K562 (cell line): Measurements from ENCODE around the gene LMNTD2. TPM values are rescaled to one million over a fixed set of nuclear protein-coding genes. Genes with fewer than 3 reads are reported as not detected.

Source experiments
- CHD1 ChIP-seq: fragments of 200-600 bp; sonication (generic); IDR thresholded peaks from one replicate; pipeline ENCODE4 v1.6.1; 2012; ENCODE audit warnings: mild to moderate bottlenecking, moderate library complexity, low read length, inconsistent platforms
- KLF13 ChIP-seq: fragments of 450-650 bp; IDR thresholded peaks from 2 replicates; pipeline ENCODE4 v1.6.1; 2016; ENCODE audit warnings: missing genetic modification characterization, low read depth, mild to moderate bottlenecking, missing compliant biosample characterization, moderate library complexity, borderline replicate concordance
- PCBP2 ChIP-seq: fragments of 200-400 bp; formaldehyde crosslinking; IDR thresholded peaks from 2 replicates; pipeline ENCODE4 v1.6.1; 2018; ENCODE audit warnings: low read length, low read depth, mild to moderate bottlenecking, moderate library complexity; ENCODE audit not compliant: poor library complexity, severe bottlenecking
- SAFB2 ChIP-seq: fragments of 200-400 bp; formaldehyde crosslinking; IDR thresholded peaks from 2 replicates; pipeline ENCODE4 v1.6.1; 2018; ENCODE audit warnings: borderline replicate concordance, low read length, low read depth, moderate library complexity; ENCODE audit not compliant: severe bottlenecking
- ZNF778 ChIP-seq: fragments of 450-650 bp; formaldehyde crosslinking; IDR thresholded peaks from 2 replicates; pipeline ENCODE4 v1.4.0; 2020; ENCODE audit warnings: mild to moderate bottlenecking, moderate library complexity
- polyA plus RNA-seq, 8 experiments: library from polyadenylated mRNA; depleted of rRNA in 4 of 8; stranded (reverse) in 5 of 8; unstranded in 3 of 8; fragments of >200 nt; fragmentation: Nextera tagmentation in 2 of 8; fragmentation: Illumina TruSeq in 1 of 8; extraction: Ambion mirVana in 2 of 8; extraction: Trizol in 1 of 8; gene quantifications; 2 replicates each; pipeline versions ENCODE4 v1.2.1 to v1.2.3, GENCODE V29; 2011 to 2014; ENCODE audit warnings: inconsistent platforms in 1 of 8, missing spikeins in 1 of 8
- total RNA-seq, 7 experiments: library from RNA; depleted of rRNA in 6 of 7; stranded (reverse); fragments of >200 nt in 6 of 7; fragmentation: Illumina TruSeq in 2 of 7; extraction: Trizol in 2 of 7; gene quantifications; 2 replicates each; pipeline versions ENCODE4 v1.2.1 to v1.2.3, GENCODE V29; 2011 to 2021; ENCODE audit warnings: low replicate concordance in 1 of 7
- TF ChIP-seq, protein P1 (sequence below): sonication (generic); formaldehyde crosslinking; IDR thresholded peaks from 2 replicates; pipeline ENCODE4 v1.8.0; 2022; ENCODE audit warnings: mild to moderate bottlenecking, missing genetic modification reagents
- TF ChIP-seq, protein P2 (sequence below), 3 experiments: IDR thresholded peaks in 2 of 3; conservative IDR thresholded peaks in 1 of 3; 2 replicates each; pipeline ENCODE4 v1.5.1; 2011 to 2012; ENCODE audit warnings: low read length in 3 of 3, mild to moderate bottlenecking in 3 of 3, control low read depth in 2 of 3, improper control_type of control experiment in 1 of 3, inconsistent platforms in 1 of 3, low read depth in 1 of 3, mixed read lengths in 1 of 3, moderate library complexity in 1 of 3; ENCODE audit not compliant: insufficient read depth in 2 of 3

The LMNTD2 gene
- total and polyA plus RNA-seq, 9 of the 15 experiments (the other 6 are each of a cell fraction or from before 2014, with no cell fraction given) = 0.48 to 4.2 (median 1.5) TPM; not detected in 3

DNA sequence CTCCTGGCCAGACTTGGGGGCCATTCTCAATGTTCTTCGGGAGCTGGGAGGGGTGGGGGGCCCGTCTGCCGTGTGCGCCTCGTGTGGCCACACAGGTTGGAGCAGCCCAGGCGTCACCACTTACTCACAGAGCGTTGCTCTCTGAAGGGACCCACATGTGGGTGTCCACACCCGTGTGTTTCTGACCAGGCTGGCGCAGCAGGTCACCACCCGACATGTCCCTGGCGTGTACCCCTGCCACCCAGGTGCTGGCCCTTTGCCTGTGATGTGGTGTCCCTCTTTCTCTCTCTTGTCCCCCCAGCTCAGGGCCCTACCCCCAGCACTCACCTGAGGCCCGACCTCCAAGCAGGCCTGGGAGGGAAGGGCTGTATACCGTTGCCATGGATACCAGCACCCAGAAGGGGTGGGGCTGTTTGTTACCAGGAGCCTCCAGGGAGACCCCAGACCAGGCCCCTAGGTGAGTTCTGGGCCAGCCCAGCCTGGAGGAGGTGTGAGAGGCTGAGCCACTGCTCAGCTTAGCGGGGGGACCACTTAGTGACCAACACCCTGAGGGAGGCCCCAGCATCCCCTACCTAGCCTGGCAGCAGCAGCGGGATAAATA lies 1.4 kb downstream of the LMNTD2 start (continued):
- TF ChIP-seq, protein P1, sequence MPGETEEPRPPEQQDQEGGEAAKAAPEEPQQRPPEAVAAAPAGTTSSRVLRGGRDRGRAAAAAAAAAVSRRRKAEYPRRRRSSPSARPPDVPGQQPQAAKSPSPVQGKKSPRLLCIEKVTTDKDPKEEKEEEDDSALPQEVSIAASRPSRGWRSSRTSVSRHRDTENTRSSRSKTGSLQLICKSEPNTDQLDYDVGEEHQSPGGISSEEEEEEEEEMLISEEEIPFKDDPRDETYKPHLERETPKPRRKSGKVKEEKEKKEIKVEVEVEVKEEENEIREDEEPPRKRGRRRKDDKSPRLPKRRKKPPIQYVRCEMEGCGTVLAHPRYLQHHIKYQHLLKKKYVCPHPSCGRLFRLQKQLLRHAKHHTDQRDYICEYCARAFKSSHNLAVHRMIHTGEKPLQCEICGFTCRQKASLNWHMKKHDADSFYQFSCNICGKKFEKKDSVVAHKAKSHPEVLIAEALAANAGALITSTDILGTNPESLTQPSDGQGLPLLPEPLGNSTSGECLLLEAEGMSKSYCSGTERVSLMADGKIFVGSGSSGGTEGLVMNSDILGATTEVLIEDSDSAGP (CRISPR knock-in tag) = no peak
- no peak for TF ChIP-seq SAFB2
- TF ChIP-seq, protein P2, sequence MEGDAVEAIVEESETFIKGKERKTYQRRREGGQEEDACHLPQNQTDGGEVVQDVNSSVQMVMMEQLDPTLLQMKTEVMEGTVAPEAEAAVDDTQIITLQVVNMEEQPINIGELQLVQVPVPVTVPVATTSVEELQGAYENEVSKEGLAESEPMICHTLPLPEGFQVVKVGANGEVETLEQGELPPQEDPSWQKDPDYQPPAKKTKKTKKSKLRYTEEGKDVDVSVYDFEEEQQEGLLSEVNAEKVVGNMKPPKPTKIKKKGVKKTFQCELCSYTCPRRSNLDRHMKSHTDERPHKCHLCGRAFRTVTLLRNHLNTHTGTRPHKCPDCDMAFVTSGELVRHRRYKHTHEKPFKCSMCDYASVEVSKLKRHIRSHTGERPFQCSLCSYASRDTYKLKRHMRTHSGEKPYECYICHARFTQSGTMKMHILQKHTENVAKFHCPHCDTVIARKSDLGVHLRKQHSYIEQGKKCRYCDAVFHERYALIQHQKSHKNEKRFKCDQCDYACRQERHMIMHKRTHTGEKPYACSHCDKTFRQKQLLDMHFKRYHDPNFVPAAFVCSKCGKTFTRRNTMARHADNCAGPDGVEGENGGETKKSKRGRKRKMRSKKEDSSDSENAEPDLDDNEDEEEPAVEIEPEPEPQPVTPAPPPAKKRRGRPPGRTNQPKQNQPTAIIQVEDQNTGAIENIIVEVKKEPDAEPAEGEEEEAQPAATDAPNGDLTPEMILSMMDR (IDR thresholded peaks at IDR 0.05 in 2 of 3, conservative IDR thresholded peaks at IDR 0.05 in 1 of 3; ENCODE audit: insufficient read depth in 2 of 3, low read depth in 1 of 3, low read length in 3 of 3) = 0 out of 6 replicates have a peak, but pooled peaks of 2 of the 3 experiments have one; percentile 7 to 14
- TF ChIP-seq PCBP2 = no peak
- TF ChIP-seq ZNF778 (CRISPR knock-in tag) = no peak
- no peak for TF ChIP-seq KLF13
- TF ChIP-seq CHD1 = no peak
